Cardiac muscle cell (in vitro differentiated cells and primary cell): Measurements from ENCODE around the gene KCNMA1. TPM values are rescaled to one million over a fixed set of nuclear protein-coding genes. Genes with fewer than 3 reads are reported as not detected.

ENCODE experiments used
- DNase-seq, 2 donors: peaks; one replicate each; pipeline versions ENCODE4 v3.0.0 to v3.0.0-alpha.2; 2010 to 2017; ENCODE audit warnings: low read depth in 1 of 2, low spot score in 1 of 2
- H3K27ac ChIP-seq: fragments of 200-600 bp; sonication (generic); 2 replicates; pipeline ENCODE4 v1.5.1; 2016
- H3K27me3 ChIP-seq: fragments of 200-600 bp; sonication (generic); 2 replicates; pipeline ENCODE4 v1.6.0; 2016; ENCODE audit warnings: control low read depth
- H3K36me3 ChIP-seq: fragments of 200-600 bp; sonication (generic); 2 replicates; pipeline ENCODE4 v1.5.1; 2016; ENCODE audit warnings: control low read depth
- H3K4me1 ChIP-seq: fragments of 200-600 bp; sonication (generic); 2 replicates; pipeline ENCODE4 v1.8.1; 2017; ENCODE audit warnings: low read depth, mild to moderate bottlenecking, mixed run types
- H3K4me3 ChIP-seq: fragments of 200-600 bp; sonication (generic); 2 replicates; pipeline ENCODE4 v1.5.1; 2016; ENCODE audit warnings: mild to moderate bottlenecking
- H3K9me3 ChIP-seq: fragments of 200-600 bp; sonication (generic); 2 replicates; pipeline ENCODE4 v1.5.1; 2017; ENCODE audit warnings: low read depth, mild to moderate bottlenecking, control low read depth
- CTCF ChIP-seq: IDR thresholded peaks from 2 replicates; pipeline ENCODE4 v1.5.1; 2012; ENCODE audit warnings: low read depth, mild to moderate bottlenecking, low read length
- polyA plus RNA-seq: library from polyadenylated mRNA; unstranded; fragments of >200 nt; fragmentation: Nextera tagmentation; extraction: Ambion mirVana; gene quantifications from 2 replicates; pipeline ENCODE4 v1.2.1, GENCODE V29; 2016
- total RNA-seq: library from RNA; depleted of rRNA; stranded (reverse); fragments of >200 nt; gene quantifications from 2 replicates; pipeline ENCODE4 v1.2.3, GENCODE V29; 2016

The KCNMA1 gene
- total and polyA plus RNA-seq, 2 experiments from 2014 or later, result 1.8 to 1.9 TPM

- Histone ChIP-seq H3K27ac (no peak overlapping the region), H3K9me3 (no peaks in the 10 kb centered on the region), H3K4me1 (no peaks in the 10 kb centered on the region), H3K27me3 (no peaks in the 10 kb centered on the region), H3K36me3 (no peaks in the 10 kb centered on the region), H3K4me3 (no peak overlapping the region)
- no peak for DNase-seq
- TF ChIP-seq CTCF, result no peak
These were observed 95.7 kb downstream of the KCNMA1 start for GRCh38 chr10:77541944-77542343.

- no peaks in the 10 kb centered on the region for H3K27me3 ChIP-seq
- TF ChIP-seq CTCF, result no peak
- H3K9me3 ChIP-seq, result no peaks in the 10 kb centered on the region
- H3K4me1 ChIP-seq, result no peaks in the 10 kb centered on the region
- H3K27ac ChIP-seq, result no peak overlapping the region
- no peak overlapping the region for H3K4me3 ChIP-seq
- no peak for DNase-seq
- no peaks in the 10 kb centered on the region for H3K36me3 ChIP-seq
These were observed 96.4 kb downstream of the KCNMA1 start for GRCh38 chr10:77541247-77541646.

GRCh38 chr10:77539147-77539935 is 98.3 kb downstream of the KCNMA1 start:
- TF ChIP-seq CTCF, result no peak
- no peaks in the 10 kb centered on the region for H3K4me1 ChIP-seq
- no peaks in the 10 kb centered on the region for H3K27me3 ChIP-seq
- H3K4me3 ChIP-seq, result no peak overlapping the region
- H3K27ac ChIP-seq, result no peak overlapping the region
- no peak for DNase-seq
- H3K9me3 ChIP-seq, result no peaks in the 10 kb centered on the region
- no peaks in the 10 kb centered on the region for H3K36me3 ChIP-seq

- H3K27me3 ChIP-seq, result no peaks in the 10 kb centered on the region
- no peaks in the 10 kb centered on the region for H3K4me1 ChIP-seq
- no peaks in the 10 kb centered on the region for H3K9me3 ChIP-seq
- DNase-seq, result peak in 1 of 2 donors; percentile 7
- H3K36me3 ChIP-seq, result no peaks in the 10 kb centered on the region
- no peak overlapping the region for H3K4me3 ChIP-seq
- no peak overlapping the region for H3K27ac ChIP-seq
- TF ChIP-seq CTCF, result no peak
These were observed 99.8 kb downstream of the KCNMA1 start for GRCh38 chr10:77537720-77538373.

- no peaks in the 10 kb centered on the region for H3K36me3 ChIP-seq
- no peak for DNase-seq
- no peaks in the 10 kb centered on the region for H3K9me3 ChIP-seq
- no peaks in the 10 kb centered on the region for H3K4me1 ChIP-seq
- no peaks in the 10 kb centered on the region for H3K27me3 ChIP-seq
- H3K27ac ChIP-seq, result no peak overlapping the region
- TF ChIP-seq CTCF, result no peak
- H3K4me3 ChIP-seq, result no peak overlapping the region
These were observed 100.5 kb downstream of the KCNMA1 start for GRCh38 chr10:77537071-77537470.
